ENCODE data around the gene FCHO2. TPM values are rescaled to one million over a fixed set of nuclear protein-coding genes. Genes with fewer than 3 reads are reported as not detected.

Gene FCHO2
- total RNA-seq, 2 donors from 2014 or later: 16.8 to 18.5 TPM

GRCh38 chr5:72949481-72949880 lies 6.4 kb upstream of the FCHO2 start:
- no peak overlapping the region for H3K9ac ChIP-seq (ENCODE audit: extremely low read depth, low read length, poor library complexity, severe bottlenecking)
- peaks cover 2% of the 10 kb centered on the region for H3K27me3 Mint-ChIP-seq (ENCODE audit: insufficient read depth)
- no peaks in the 10 kb centered on the region for H3K4me1 ChIP-seq (ENCODE audit: control insufficient read depth, insufficient read depth, low read length)
- peaks cover 3% of the 10 kb centered on the region for H3K4me1 Mint-ChIP-seq
- H3K36me3 Mint-ChIP-seq (ENCODE audit: low read depth): no peaks in the 10 kb centered on the region
- no peak for DNase-seq
- H3K4me3 Mint-ChIP-seq: no peak overlapping the region
- H3K27ac Mint-ChIP-seq: no peak overlapping the region
- TF ChIP-seq, protein P1, sequence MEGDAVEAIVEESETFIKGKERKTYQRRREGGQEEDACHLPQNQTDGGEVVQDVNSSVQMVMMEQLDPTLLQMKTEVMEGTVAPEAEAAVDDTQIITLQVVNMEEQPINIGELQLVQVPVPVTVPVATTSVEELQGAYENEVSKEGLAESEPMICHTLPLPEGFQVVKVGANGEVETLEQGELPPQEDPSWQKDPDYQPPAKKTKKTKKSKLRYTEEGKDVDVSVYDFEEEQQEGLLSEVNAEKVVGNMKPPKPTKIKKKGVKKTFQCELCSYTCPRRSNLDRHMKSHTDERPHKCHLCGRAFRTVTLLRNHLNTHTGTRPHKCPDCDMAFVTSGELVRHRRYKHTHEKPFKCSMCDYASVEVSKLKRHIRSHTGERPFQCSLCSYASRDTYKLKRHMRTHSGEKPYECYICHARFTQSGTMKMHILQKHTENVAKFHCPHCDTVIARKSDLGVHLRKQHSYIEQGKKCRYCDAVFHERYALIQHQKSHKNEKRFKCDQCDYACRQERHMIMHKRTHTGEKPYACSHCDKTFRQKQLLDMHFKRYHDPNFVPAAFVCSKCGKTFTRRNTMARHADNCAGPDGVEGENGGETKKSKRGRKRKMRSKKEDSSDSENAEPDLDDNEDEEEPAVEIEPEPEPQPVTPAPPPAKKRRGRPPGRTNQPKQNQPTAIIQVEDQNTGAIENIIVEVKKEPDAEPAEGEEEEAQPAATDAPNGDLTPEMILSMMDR (conservative IDR thresholded peaks at IDR 0.05): no peak
- H3K4me3 ChIP-seq (ENCODE audit: low read length): no peak overlapping the region
- H3K27me3 ChIP-seq (ENCODE audit: control insufficient read depth, insufficient read depth, low read length, poor library complexity, severe bottlenecking): no peaks in the 10 kb centered on the region
- no peak overlapping the region for H3K27ac ChIP-seq (ENCODE audit: low read depth, low read length)
- no peaks in the 10 kb centered on the region for H3K9me3 Mint-ChIP-seq
- no peaks in the 10 kb centered on the region for H3K9me3 ChIP-seq (ENCODE audit: control insufficient read depth, low read length)
- H3K36me3 ChIP-seq (ENCODE audit: control insufficient read depth, insufficient read depth, low read length): no peaks in the 10 kb centered on the region

- peaks cover 17% of the 10 kb centered on the region for H3K4me1 Mint-ChIP-seq
- TF ChIP-seq, protein P1 (conservative IDR thresholded peaks at IDR 0.05): no peak
- WGBS, 2 experiments (ENCODE audit: insufficient coverage in 1 of 2, insufficient read length in 1 of 2): 97 to 98% methylated on average over 6 to 7 of the region's 7 CpGs
Measured at GRCh38 chr5:72951671-72952468, 4.0 kb upstream of the FCHO2 start.

DNA sequence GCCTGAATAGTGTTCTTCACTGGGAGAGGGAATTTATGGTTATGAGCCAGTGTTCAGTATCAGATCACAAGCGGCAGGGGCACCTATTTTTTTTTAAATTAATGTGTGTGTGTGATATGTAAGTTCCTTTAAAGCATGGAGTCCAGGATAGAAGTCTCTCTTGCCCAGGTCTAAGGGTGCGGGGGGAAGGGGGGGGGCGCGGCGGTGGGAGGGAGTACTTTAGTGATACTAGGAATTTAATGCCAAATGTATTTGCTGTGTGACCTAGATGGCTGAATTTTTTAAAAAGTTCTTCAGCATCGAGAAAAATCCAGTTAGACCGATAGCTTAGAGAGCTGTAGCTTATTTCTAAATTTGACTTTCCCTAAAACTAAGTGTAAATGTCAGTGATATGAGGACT lies 1.5 kb upstream of the FCHO2 start:
- H3K9me3 ChIP-seq (ENCODE audit: control insufficient read depth, low read length): no peaks in the 10 kb centered on the region
- Mint-ChIP-seq H3K4me1 (peaks cover 21% of the 10 kb centered on the region), H3K36me3 (ENCODE audit: low read depth) (no peaks in the 10 kb centered on the region), H3K9me3 (no peaks in the 10 kb centered on the region), H3K27ac (no peak overlapping the region), H3K27me3 (ENCODE audit: insufficient read depth) (peaks cover 3% of the 10 kb centered on the region), H3K4me3 (no peak overlapping the region)
- no peaks in the 10 kb centered on the region for H3K27me3 ChIP-seq (ENCODE audit: control insufficient read depth, insufficient read depth, low read length, poor library complexity, severe bottlenecking)
- no peak overlapping the region for H3K4me3 ChIP-seq (ENCODE audit: low read length)
- no peak for DNase-seq
- no peaks in the 10 kb centered on the region for H3K36me3 ChIP-seq (ENCODE audit: control insufficient read depth, insufficient read depth, low read length)
- TF ChIP-seq, protein P1 (conservative IDR thresholded peaks at IDR 0.05): no peak
- no peaks in the 10 kb centered on the region for H3K4me1 ChIP-seq (ENCODE audit: control insufficient read depth, insufficient read depth, low read length)
- 72 to 100% methylated on average over 3 to 7 of the region's 7 CpGs for WGBS, 2 experiments (ENCODE audit: insufficient coverage in 1 of 2, insufficient read length in 1 of 2)
- H3K9ac ChIP-seq (ENCODE audit: extremely low read depth, low read length, poor library complexity, severe bottlenecking): no peak overlapping the region
- no peak overlapping the region for H3K27ac ChIP-seq (ENCODE audit: low read depth, low read length)

More at GRCh38 chr5:72951671-72952468, 4.0 kb upstream of the FCHO2 start:
- H3K36me3 Mint-ChIP-seq (ENCODE audit: low read depth): no peaks in the 10 kb centered on the region
- Histone ChIP-seq H3K36me3 (ENCODE audit: control insufficient read depth, insufficient read depth, low read length) (no peaks in the 10 kb centered on the region), H3K9me3 (ENCODE audit: control insufficient read depth, low read length) (no peaks in the 10 kb centered on the region), H3K27me3 (ENCODE audit: control insufficient read depth, insufficient read depth, low read length, poor library complexity, severe bottlenecking) (no peaks in the 10 kb centered on the region), H3K9ac (ENCODE audit: extremely low read depth, low read length, poor library complexity, severe bottlenecking) (no peak overlapping the region), H3K27ac (ENCODE audit: low read depth, low read length) (no peak overlapping the region), H3K4me3 (ENCODE audit: low read length) (no peak overlapping the region), H3K4me1 (ENCODE audit: control insufficient read depth, insufficient read depth, low read length) (no peaks in the 10 kb centered on the region)
- H3K9me3 Mint-ChIP-seq: no peaks in the 10 kb centered on the region
- no peak overlapping the region for H3K27ac Mint-ChIP-seq
- no peak for DNase-seq
- no peak overlapping the region for H3K4me3 Mint-ChIP-seq
- peaks cover 3% of the 10 kb centered on the region for H3K27me3 Mint-ChIP-seq (ENCODE audit: insufficient read depth)
